ENCODE data around the gene RAB3C. TPM values are rescaled to one million over a fixed set of nuclear protein-coding genes. Genes with fewer than 3 reads are reported as not detected.
"Not testable (repeated sequence)": the region's sequence is repeated elsewhere in the genome, so short reads cannot be mapped to it uniquely, and the experiment has no call there.

Gene RAB3C
- total RNA-seq, 1 experiment from 2014 or later, result not detected

GRCh38 chr5:58571501-58571900 lies 11.4 kb upstream of the RAB3C start:
- Histone ChIP-seq H3K27ac (no peak overlapping the region), H3K9me3 (replicated peaks) (no peaks in the 10 kb centered on the region), H3K4me1 (replicated peaks) (no peaks in the 10 kb centered on the region), H3K27me3 (replicated peaks) (no peaks in the 10 kb centered on the region), H3K4me3 (no peak overlapping the region), H3K36me3 (no peaks in the 10 kb centered on the region)
- DNase-seq (ENCODE audit: low read depth in 1 of 2, low spot score in 2 of 2), result no peak

- H3K9me3 ChIP-seq (replicated peaks); H3K4me1 ChIP-seq (replicated peaks); H3K27ac ChIP-seq; H3K36me3 ChIP-seq; H3K27me3 ChIP-seq (replicated peaks); H3K4me3 ChIP-seq; DNase-seq (ENCODE audit: low read depth in 1 of 2, low spot score in 2 of 2): not testable (repeated sequence)
Observed at GRCh38 chr5:58572973-58573372, 9.9 kb upstream of the RAB3C start.

GRCh38 chr5:58579781-58580180 lies 3.1 kb upstream of the RAB3C start:
- Histone ChIP-seq H3K27me3 (replicated peaks) (peaks cover 34% of the 10 kb centered on the region), H3K36me3 (no peaks in the 10 kb centered on the region), H3K9me3 (replicated peaks) (no peaks in the 10 kb centered on the region), H3K4me1 (replicated peaks) (peaks cover 9% of the 10 kb centered on the region), H3K4me3 (no peak overlapping the region), H3K27ac (no peak overlapping the region)
- no peak for DNase-seq (ENCODE audit: low read depth in 1 of 2, low spot score in 2 of 2)

GRCh38 chr5:58582019-58582802 lies 664 bp upstream of the RAB3C start:
- no peaks in the 10 kb centered on the region for H3K36me3 ChIP-seq
- no peaks in the 10 kb centered on the region for H3K9me3 ChIP-seq (replicated peaks)
- H3K4me1 ChIP-seq (replicated peaks), result peaks cover 9% of the 10 kb centered on the region
- peak overlapping the region; percentile 16 for H3K4me3 ChIP-seq
- H3K27ac ChIP-seq, result no peak overlapping the region
- H3K27me3 ChIP-seq (replicated peaks), result peaks cover 41% of the 10 kb centered on the region
- no peak for DNase-seq (ENCODE audit: low read depth in 1 of 2, low spot score in 2 of 2)

GRCh38 chr5:58595952-58596351 lies 13.1 kb downstream of the RAB3C start:
- Histone ChIP-seq H3K4me3 (no peak overlapping the region), H3K36me3 (no peaks in the 10 kb centered on the region), H3K27ac (no peak overlapping the region), H3K9me3 (replicated peaks) (no peaks in the 10 kb centered on the region), H3K4me1 (replicated peaks) (no peaks in the 10 kb centered on the region), H3K27me3 (replicated peaks) (no peaks in the 10 kb centered on the region)
- no peak for DNase-seq (ENCODE audit: low read depth in 1 of 2, low spot score in 2 of 2)

GRCh38 chr5:58598440-58598839 lies 15.6 kb downstream of the RAB3C start:
- H3K36me3 ChIP-seq, result no peaks in the 10 kb centered on the region
- DNase-seq (ENCODE audit: low read depth in 1 of 2, low spot score in 2 of 2), result no peak
- no peaks in the 10 kb centered on the region for H3K27me3 ChIP-seq (replicated peaks)
- no peaks in the 10 kb centered on the region for H3K9me3 ChIP-seq (replicated peaks)
- H3K27ac ChIP-seq, result no peak overlapping the region
- no peak overlapping the region for H3K4me3 ChIP-seq
- no peaks in the 10 kb centered on the region for H3K4me1 ChIP-seq (replicated peaks)

- Histone ChIP-seq H3K27ac (no peak overlapping the region), H3K27me3 (replicated peaks) (no peaks in the 10 kb centered on the region), H3K4me3 (no peak overlapping the region), H3K9me3 (replicated peaks) (no peaks in the 10 kb centered on the region), H3K36me3 (no peaks in the 10 kb centered on the region), H3K4me1 (replicated peaks) (no peaks in the 10 kb centered on the region)
- DNase-seq (ENCODE audit: low read depth in 1 of 2, low spot score in 2 of 2), result no peak
Observed at GRCh38 chr5:58599217-58599616, 16.3 kb downstream of the RAB3C start.

- not testable (repeated sequence) for H3K27me3 ChIP-seq (replicated peaks); H3K9me3 ChIP-seq (replicated peaks); DNase-seq (ENCODE audit: low read depth in 1 of 2, low spot score in 2 of 2); H3K36me3 ChIP-seq; H3K4me3 ChIP-seq; H3K27ac ChIP-seq; H3K4me1 ChIP-seq (replicated peaks)
Observed at GRCh38 chr5:58600613-58601012, 17.7 kb downstream of the RAB3C start.

- not testable (repeated sequence) for H3K4me1 ChIP-seq (replicated peaks); H3K27ac ChIP-seq
Observed at GRCh38 chr5:58602889-58603288, 20.0 kb downstream of the RAB3C start.

GRCh38 chr5:58606064-58606463 lies 23.2 kb downstream of the RAB3C start:
- no peak for DNase-seq (ENCODE audit: low read depth in 1 of 2, low spot score in 2 of 2)
- no peaks in the 10 kb centered on the region for H3K36me3 ChIP-seq
- no peaks in the 10 kb centered on the region for H3K27me3 ChIP-seq (replicated peaks)
- H3K4me3 ChIP-seq, result no peak overlapping the region
- H3K9me3 ChIP-seq (replicated peaks), result no peaks in the 10 kb centered on the region
- no peaks in the 10 kb centered on the region for H3K4me1 ChIP-seq (replicated peaks)
- no peak overlapping the region for H3K27ac ChIP-seq

More at GRCh38 chr5:58602889-58603288, 20.0 kb downstream of the RAB3C start:
- not testable (repeated sequence) for H3K36me3 ChIP-seq; H3K27me3 ChIP-seq (replicated peaks); H3K4me3 ChIP-seq; H3K9me3 ChIP-seq (replicated peaks); DNase-seq (ENCODE audit: low read depth in 1 of 2, low spot score in 2 of 2)

- Histone ChIP-seq H3K4me1 (replicated peaks) (no peaks in the 10 kb centered on the region), H3K9me3 (replicated peaks) (no peaks in the 10 kb centered on the region), H3K27ac (no peak overlapping the region), H3K36me3 (no peaks in the 10 kb centered on the region), H3K27me3 (replicated peaks) (no peaks in the 10 kb centered on the region), H3K4me3 (no peak overlapping the region)
- DNase-seq (ENCODE audit: low read depth in 1 of 2, low spot score in 2 of 2), result no peak
Observed at GRCh38 chr5:58615972-58616371, 33.1 kb downstream of the RAB3C start.

- Histone ChIP-seq H3K4me3 (no peak overlapping the region), H3K9me3 (replicated peaks) (no peaks in the 10 kb centered on the region), H3K36me3 (no peaks in the 10 kb centered on the region), H3K27me3 (replicated peaks) (no peaks in the 10 kb centered on the region), H3K27ac (no peak overlapping the region), H3K4me1 (replicated peaks) (no peaks in the 10 kb centered on the region)
- DNase-seq (ENCODE audit: low read depth in 1 of 2, low spot score in 2 of 2), result no peak
Observed at GRCh38 chr5:58617241-58617640, 34.4 kb downstream of the RAB3C start.

GRCh38 chr5:58620336-58620735 lies 37.5 kb downstream of the RAB3C start:
- Histone ChIP-seq H3K36me3 (no peaks in the 10 kb centered on the region), H3K4me1 (replicated peaks) (no peaks in the 10 kb centered on the region), H3K27me3 (replicated peaks) (no peaks in the 10 kb centered on the region), H3K27ac (no peak overlapping the region), H3K4me3 (no peak overlapping the region), H3K9me3 (replicated peaks) (no peaks in the 10 kb centered on the region)
- no peak for DNase-seq (ENCODE audit: low read depth in 1 of 2, low spot score in 2 of 2)

- no peak overlapping the region for H3K4me3 ChIP-seq
- no peaks in the 10 kb centered on the region for H3K4me1 ChIP-seq (replicated peaks)
- no peak for DNase-seq (ENCODE audit: low read depth in 1 of 2, low spot score in 2 of 2)
- H3K27me3 ChIP-seq (replicated peaks), result no peaks in the 10 kb centered on the region
- H3K36me3 ChIP-seq, result no peaks in the 10 kb centered on the region
- H3K9me3 ChIP-seq (replicated peaks), result no peaks in the 10 kb centered on the region
- H3K27ac ChIP-seq, result no peak overlapping the region
Observed at GRCh38 chr5:58622936-58623871, 40.3 kb downstream of the RAB3C start.
